ENCODE data around the gene LIMS2. TPM values are rescaled to one million over a fixed set of nuclear protein-coding genes. Genes with fewer than 3 reads are reported as not detected.

Gene LIMS2
- total RNA-seq, 2 experiments from 2014 or later, result 6.1 to 7.0 TPM

GRCh38 chr2:127688405-127688804 is 13.1 kb upstream of the LIMS2 start:
- CTCF ChIA-PET, result no interaction called here
- Mint-ChIP-seq H3K9me3 (peaks cover 5% of the 10 kb centered on the region), H3K4me3 (no peak overlapping the region), H3K27ac (no peak overlapping the region), H3K4me1 (ENCODE audit: low read depth) (no peaks in the 10 kb centered on the region), H3K27me3 (peaks cover 4% of the 10 kb centered on the region), H3K36me3 (ENCODE audit: low read depth) (peaks cover 4% of the 10 kb centered on the region)
- DNase-seq, result no peak
- Histone ChIP-seq H3K4me3 (ENCODE audit: low read length) (no peak overlapping the region), H3K36me3 (ENCODE audit: insufficient read depth, low read length) (no peaks in the 10 kb centered on the region), H3K27ac (ENCODE audit: low read depth in 1 of 2, low read length in 2 of 2) (no peak overlapping the region), H3K9me3 (ENCODE audit: control insufficient read depth in 1 of 2, insufficient read depth in 1 of 2, low read length in 2 of 2) (peaks cover 9 to 24% of the 10 kb centered on the region in 2 experiments), H3K4me1 (ENCODE audit: insufficient read depth, low read length) (no peaks in the 10 kb centered on the region), H3K27me3 (ENCODE audit: control insufficient read depth in 1 of 2, insufficient read depth in 2 of 2, low read length in 2 of 2) (no peaks in the 10 kb centered on the region)
- POLR2A ChIA-PET, result no interaction called here
- TF ChIP-seq, protein P1, sequence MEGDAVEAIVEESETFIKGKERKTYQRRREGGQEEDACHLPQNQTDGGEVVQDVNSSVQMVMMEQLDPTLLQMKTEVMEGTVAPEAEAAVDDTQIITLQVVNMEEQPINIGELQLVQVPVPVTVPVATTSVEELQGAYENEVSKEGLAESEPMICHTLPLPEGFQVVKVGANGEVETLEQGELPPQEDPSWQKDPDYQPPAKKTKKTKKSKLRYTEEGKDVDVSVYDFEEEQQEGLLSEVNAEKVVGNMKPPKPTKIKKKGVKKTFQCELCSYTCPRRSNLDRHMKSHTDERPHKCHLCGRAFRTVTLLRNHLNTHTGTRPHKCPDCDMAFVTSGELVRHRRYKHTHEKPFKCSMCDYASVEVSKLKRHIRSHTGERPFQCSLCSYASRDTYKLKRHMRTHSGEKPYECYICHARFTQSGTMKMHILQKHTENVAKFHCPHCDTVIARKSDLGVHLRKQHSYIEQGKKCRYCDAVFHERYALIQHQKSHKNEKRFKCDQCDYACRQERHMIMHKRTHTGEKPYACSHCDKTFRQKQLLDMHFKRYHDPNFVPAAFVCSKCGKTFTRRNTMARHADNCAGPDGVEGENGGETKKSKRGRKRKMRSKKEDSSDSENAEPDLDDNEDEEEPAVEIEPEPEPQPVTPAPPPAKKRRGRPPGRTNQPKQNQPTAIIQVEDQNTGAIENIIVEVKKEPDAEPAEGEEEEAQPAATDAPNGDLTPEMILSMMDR (IDR thresholded peaks at IDR 0.05), result no peak
- intact Hi-C loops (cut with DNase I, micrococcal nuclease), result no loop called here
- ATAC-seq (ENCODE audit: poor library complexity), result no peak

- Histone ChIP-seq H3K9me3 (ENCODE audit: control insufficient read depth in 1 of 2, insufficient read depth in 1 of 2, low read length in 2 of 2) (peaks cover 6 to 13% of the 10 kb centered on the region in 2 experiments), H3K4me1 (ENCODE audit: insufficient read depth, low read length) (peaks cover 4% of the 10 kb centered on the region), H3K36me3 (ENCODE audit: insufficient read depth, low read length) (no peaks in the 10 kb centered on the region), H3K4me3 (ENCODE audit: low read length) (no peak overlapping the region), H3K27me3 (ENCODE audit: control insufficient read depth in 1 of 2, insufficient read depth in 2 of 2, low read length in 2 of 2) (no peaks in the 10 kb centered on the region), H3K27ac (ENCODE audit: low read depth in 1 of 2, low read length in 2 of 2) (no peak overlapping the region)
- ChIA-PET POLR2A (no interaction called here), CTCF (no interaction called here)
- no peak overlapping the region for H3K27ac Mint-ChIP-seq
- ATAC-seq (ENCODE audit: poor library complexity) (no peak), DNase-seq (peak in 1 of 14 experiments; percentile 3)
- H3K9me3 Mint-ChIP-seq, result peaks cover 3% of the 10 kb centered on the region
- H3K27me3 Mint-ChIP-seq, result peaks cover 8% of the 10 kb centered on the region
- intact Hi-C loops (cut with DNase I, micrococcal nuclease), result no loop called here
- TF ChIP-seq, protein P1 (IDR thresholded peaks at IDR 0.05), result no peak
- no peaks in the 10 kb centered on the region for H3K4me1 Mint-ChIP-seq (ENCODE audit: low read depth)
- no peaks in the 10 kb centered on the region for H3K36me3 Mint-ChIP-seq (ENCODE audit: low read depth)
- H3K4me3 Mint-ChIP-seq, result no peak overlapping the region
These were observed 10.2 kb upstream of the LIMS2 start for GRCh38 chr2:127685410-127686080.

GRCh38 chr2:127683757-127684156 is 8.4 kb upstream of the LIMS2 start:
- CTCF ChIA-PET, result no interaction called here
- Mint-ChIP-seq H3K9me3 (peaks cover 3% of the 10 kb centered on the region), H3K27me3 (peaks cover 8% of the 10 kb centered on the region), H3K4me3 (no peak overlapping the region), H3K4me1 (ENCODE audit: low read depth) (no peaks in the 10 kb centered on the region), H3K36me3 (ENCODE audit: low read depth) (no peaks in the 10 kb centered on the region), H3K27ac (no peak overlapping the region)
- DNase-seq (peak in 1 of 14 experiments; percentile 2), ATAC-seq (ENCODE audit: poor library complexity) (no peak)
- Histone ChIP-seq H3K27me3 (ENCODE audit: control insufficient read depth in 1 of 2, insufficient read depth in 2 of 2, low read length in 2 of 2) (no peaks in the 10 kb centered on the region), H3K36me3 (ENCODE audit: insufficient read depth, low read length) (no peaks in the 10 kb centered on the region), H3K4me3 (ENCODE audit: low read length) (no peak overlapping the region), H3K9me3 (ENCODE audit: control insufficient read depth in 1 of 2, insufficient read depth in 1 of 2, low read length in 2 of 2) (peaks cover 0 to 5% of the 10 kb centered on the region in 2 experiments), H3K4me1 (ENCODE audit: insufficient read depth, low read length) (peaks cover 4% of the 10 kb centered on the region), H3K27ac (ENCODE audit: low read depth in 1 of 2, low read length in 2 of 2) (no peak overlapping the region)
- intact Hi-C loops (cut with DNase I, micrococcal nuclease), result no loop called here
- TF ChIP-seq, protein P1 (IDR thresholded peaks at IDR 0.05), result no peak
- POLR2A ChIA-PET, result no interaction called here
